Esophagus squamous epithelium (tissue), 4 donors: ENCODE data around the gene GP1BA.

Experiments used
- CTCF ChIP-seq, 6 experiments: fragments of 450-650 bp in 4 of 6; fragments of 200-600 bp in 2 of 6; sonication (generic) in 2 of 6; IDR thresholded peaks; one replicate each; pipeline ENCODE4 v1.5.1; 2016 to 2019; ENCODE audit warnings: antibody characterized with exemption in 6 of 6, mild to moderate bottlenecking in 4 of 6, moderate library complexity in 4 of 6
- POLR2A ChIP-seq, 4 donors: fragments of 450-650 bp; IDR thresholded peaks; one replicate each; pipeline ENCODE4 v1.6.1; 2017; ENCODE audit warnings: antibody characterized with exemption in 4 of 4, mild to moderate bottlenecking in 4 of 4, moderate library complexity in 3 of 4

- no peak for TF ChIP-seq CTCF (IDR thresholded peaks at IDR 0.05)
- no peak for TF ChIP-seq POLR2A (IDR thresholded peaks at IDR 0.05)
These were observed 4.4 kb downstream of the GP1BA start for GRCh38 chr17:4936436-4936835.
